ENCODE results near the gene SPRY4. TPM values are rescaled to one million over a fixed set of nuclear protein-coding genes. Genes with fewer than 3 reads are reported as not detected.
A peak's percentile ranks its signal among the peaks of the same experiment; 100 is the strongest.
"Not testable (repeated sequence)": the region's sequence is repeated elsewhere in the genome, so short reads cannot be mapped to it uniquely, and the experiment has no call there.

Gene SPRY4
- total RNA-seq, 1 donor from 2014 or later: 36.9 TPM

DNA sequence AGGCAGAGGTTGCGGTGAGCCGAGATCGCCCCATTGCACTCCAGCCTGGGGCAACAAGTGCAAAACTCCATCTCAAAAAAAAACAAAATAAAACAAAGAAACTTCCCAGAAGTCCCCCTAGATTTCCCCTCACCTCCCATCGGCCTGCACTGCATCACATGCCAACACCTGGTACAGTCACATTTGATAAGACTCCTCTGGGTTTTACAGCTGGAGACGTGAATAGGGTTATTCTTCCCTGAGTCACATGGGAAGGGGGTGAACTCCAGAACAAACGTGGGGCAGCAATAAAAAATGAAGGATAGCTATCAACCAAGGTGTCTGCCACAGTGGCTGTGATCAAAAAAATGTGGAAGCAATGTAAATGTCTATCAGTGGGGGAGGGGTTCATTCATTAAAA lies 26.0 kb downstream of the SPRY4 start:
- DNase-seq (ENCODE audit: low read depth): no peak
- no peak overlapping the region for H3K4me3 ChIP-seq (ENCODE audit: low read depth, low read length)
- H3K27me3 ChIP-seq (ENCODE audit: control insufficient read depth, insufficient read depth, low read length): no peaks in the 10 kb centered on the region
- TF ChIP-seq, protein P1, sequence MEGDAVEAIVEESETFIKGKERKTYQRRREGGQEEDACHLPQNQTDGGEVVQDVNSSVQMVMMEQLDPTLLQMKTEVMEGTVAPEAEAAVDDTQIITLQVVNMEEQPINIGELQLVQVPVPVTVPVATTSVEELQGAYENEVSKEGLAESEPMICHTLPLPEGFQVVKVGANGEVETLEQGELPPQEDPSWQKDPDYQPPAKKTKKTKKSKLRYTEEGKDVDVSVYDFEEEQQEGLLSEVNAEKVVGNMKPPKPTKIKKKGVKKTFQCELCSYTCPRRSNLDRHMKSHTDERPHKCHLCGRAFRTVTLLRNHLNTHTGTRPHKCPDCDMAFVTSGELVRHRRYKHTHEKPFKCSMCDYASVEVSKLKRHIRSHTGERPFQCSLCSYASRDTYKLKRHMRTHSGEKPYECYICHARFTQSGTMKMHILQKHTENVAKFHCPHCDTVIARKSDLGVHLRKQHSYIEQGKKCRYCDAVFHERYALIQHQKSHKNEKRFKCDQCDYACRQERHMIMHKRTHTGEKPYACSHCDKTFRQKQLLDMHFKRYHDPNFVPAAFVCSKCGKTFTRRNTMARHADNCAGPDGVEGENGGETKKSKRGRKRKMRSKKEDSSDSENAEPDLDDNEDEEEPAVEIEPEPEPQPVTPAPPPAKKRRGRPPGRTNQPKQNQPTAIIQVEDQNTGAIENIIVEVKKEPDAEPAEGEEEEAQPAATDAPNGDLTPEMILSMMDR (IDR thresholded peaks at IDR 0.05; ENCODE audit: insufficient read depth, low read length, poor library complexity, severe bottlenecking): no peak
- no peaks in the 10 kb centered on the region for H3K36me3 ChIP-seq (ENCODE audit: control insufficient read depth, insufficient read depth, low read length)

DNA sequence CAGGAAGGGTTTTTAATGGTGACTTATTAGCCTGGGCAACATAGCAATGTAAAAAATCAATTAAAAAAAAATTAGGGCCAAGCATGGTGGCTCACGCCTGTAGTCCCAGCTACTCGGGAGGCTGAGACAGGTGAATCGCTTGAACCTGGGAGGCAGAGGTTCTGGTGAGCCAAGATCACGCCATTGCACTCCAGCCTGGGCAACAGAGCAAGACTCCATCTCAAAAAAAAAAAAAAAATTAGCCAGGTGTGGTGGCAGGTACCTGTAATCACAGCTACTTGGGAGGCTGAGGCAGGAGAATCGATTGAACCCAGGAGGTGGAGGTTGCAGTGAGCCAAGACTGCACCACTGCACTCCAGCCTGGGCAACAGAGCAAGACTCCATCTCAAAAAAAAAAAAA lies 27.0 kb downstream of the SPRY4 start:
- not testable (repeated sequence) for DNase-seq (ENCODE audit: low read depth); H3K36me3 ChIP-seq (ENCODE audit: control insufficient read depth, insufficient read depth, low read length); H3K4me3 ChIP-seq (ENCODE audit: low read depth, low read length)

DNA sequence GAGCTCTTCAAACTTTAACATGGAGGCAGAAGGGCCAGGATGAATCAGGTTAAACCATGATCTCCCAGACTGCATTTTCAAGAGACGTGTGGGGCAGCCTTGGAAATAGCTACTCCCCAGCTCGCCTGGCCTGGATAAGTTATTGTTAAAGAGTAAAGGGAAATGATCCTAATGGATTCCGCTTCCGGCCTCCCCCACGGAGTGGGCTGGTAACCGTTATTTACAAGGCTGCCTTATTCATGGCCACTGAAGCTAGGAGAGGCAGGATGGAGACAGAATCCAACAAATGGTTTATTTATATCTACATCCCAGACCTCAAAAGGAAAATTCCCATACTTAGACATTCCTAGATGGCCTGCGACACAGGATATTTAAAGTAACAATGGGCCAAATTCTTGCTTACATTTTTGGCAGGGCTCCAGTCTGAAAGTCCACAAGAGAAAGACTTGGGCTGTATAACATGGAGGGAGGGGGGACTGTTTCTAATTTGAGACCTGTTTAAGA lies 27.9 kb downstream of the SPRY4 start:
- peak; percentile 69 for DNase-seq (ENCODE audit: low read depth)
- H3K4me3 ChIP-seq (ENCODE audit: low read depth, low read length): no peak overlapping the region
- no peaks in the 10 kb centered on the region for H3K27me3 ChIP-seq (ENCODE audit: control insufficient read depth, insufficient read depth, low read length)
- H3K36me3 ChIP-seq (ENCODE audit: control insufficient read depth, insufficient read depth, low read length): no peaks in the 10 kb centered on the region
- TF ChIP-seq, protein P1 (IDR thresholded peaks at IDR 0.05; ENCODE audit: insufficient read depth, low read length, poor library complexity, severe bottlenecking): no peak

More for the DNA sequence above, 27.0 kb downstream of the SPRY4 start:
- not testable (repeated sequence) for H3K27me3 ChIP-seq (ENCODE audit: control insufficient read depth, insufficient read depth, low read length)

DNA sequence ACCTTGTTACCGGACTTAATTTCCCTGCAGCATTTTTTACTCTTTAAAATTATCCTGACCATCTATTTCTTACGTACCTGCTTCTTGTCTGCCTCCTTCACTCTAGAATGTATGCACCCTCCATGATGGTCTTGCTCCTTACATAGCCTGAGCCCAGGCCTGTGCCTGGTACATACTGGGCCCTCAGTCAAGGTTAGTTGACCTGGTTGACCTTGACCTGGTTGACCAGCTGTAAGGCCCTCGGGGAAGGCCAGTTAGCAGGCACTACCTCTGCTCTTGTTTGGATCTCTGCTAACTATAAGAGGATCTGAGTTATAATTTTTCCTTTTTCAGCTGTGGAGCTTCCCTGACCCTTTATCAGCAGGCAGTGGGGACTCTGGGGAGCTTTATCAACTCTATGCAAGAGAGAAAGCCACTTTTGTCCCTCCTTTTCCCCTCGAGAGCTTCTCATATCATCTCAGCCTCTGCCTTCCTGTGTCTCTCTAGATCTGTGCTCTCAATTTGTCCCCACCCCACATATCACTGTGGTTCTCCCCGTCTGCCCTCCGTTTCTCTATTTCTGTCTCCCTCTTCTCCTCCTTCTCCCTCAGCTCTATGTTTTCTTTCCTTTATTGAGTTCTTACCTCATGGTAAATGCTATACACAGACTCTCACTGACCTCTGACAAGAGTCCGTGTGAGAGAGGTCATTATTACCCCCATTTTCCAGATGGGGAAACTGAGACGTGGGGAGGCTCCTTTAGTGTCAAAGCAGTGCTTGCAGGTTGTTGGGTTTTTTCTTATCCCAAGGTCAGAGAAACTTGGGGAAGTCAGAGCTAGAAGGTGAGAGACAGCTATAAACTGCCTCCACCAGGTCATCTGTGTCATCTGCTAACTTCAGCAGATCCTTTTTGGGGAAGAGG lies 28.6 kb downstream of the SPRY4 start:
- no peak for DNase-seq (ENCODE audit: low read depth)
- Histone ChIP-seq H3K27me3 (ENCODE audit: control insufficient read depth, insufficient read depth, low read length) (no peaks in the 10 kb centered on the region), H3K36me3 (ENCODE audit: control insufficient read depth, insufficient read depth, low read length) (no peaks in the 10 kb centered on the region), H3K4me3 (ENCODE audit: low read depth, low read length) (no peak overlapping the region)
- TF ChIP-seq, protein P1 (IDR thresholded peaks at IDR 0.05; ENCODE audit: insufficient read depth, low read length, poor library complexity, severe bottlenecking): no peak

DNA sequence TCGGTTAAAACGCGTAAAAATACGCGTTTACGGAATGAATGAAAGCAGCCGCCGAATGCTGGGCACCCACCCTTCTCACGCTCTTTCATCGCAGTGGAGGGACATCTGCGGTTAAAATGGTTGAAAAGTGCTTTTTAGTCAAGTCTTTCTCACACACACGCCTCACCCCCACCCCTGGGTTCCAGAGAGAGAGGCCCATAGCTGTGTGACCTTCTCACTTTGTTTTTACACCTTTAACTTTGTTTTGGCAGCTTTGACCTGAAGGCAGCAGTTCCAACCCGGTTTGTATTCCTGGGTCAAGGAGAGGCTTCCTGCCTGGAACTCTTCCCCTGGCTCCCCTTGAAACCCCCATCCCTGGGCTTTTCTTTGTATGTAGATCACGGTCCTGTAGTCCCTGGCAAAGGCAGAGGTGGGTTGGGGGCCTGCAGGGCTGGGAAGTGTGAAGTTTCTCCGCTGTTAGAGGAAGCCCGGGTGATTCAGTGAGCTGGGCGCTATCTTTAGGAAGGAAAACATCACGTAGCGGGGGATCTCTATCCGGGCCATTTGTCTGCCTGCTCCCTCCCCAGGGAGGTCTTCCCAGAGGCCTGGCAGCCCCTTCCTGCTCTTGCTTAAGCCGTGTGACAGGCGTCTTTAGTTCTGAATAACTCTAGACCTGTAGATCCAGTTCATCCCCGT lies 29.6 kb downstream of the SPRY4 start:
- H3K36me3 ChIP-seq (ENCODE audit: control insufficient read depth, insufficient read depth, low read length): no peaks in the 10 kb centered on the region
- no peak overlapping the region for H3K4me3 ChIP-seq (ENCODE audit: low read depth, low read length)
- no peak for DNase-seq (ENCODE audit: low read depth)
- no peaks in the 10 kb centered on the region for H3K27me3 ChIP-seq (ENCODE audit: control insufficient read depth, insufficient read depth, low read length)
- TF ChIP-seq, protein P1 (IDR thresholded peaks at IDR 0.05; ENCODE audit: insufficient read depth, low read length, poor library complexity, severe bottlenecking): no peak

DNA sequence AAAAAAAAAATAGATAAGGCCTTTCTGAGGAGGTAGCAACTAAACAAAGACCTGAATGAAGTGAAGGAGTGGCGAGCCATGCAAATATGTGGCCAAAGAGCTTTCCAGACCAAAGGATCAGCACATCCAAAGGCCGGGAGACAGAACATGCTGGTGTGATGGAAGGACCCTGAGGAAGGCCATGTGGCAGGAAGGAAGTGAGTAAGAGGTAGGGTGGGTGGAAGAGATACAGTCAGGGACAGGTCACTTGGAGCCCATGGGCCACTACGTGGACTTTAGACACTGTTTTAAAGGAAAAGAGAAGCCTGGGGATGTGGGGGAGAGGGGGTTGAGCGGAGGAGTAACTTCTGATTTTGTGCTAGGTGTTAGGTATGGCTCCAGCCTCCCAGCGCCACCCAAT lies 31.3 kb downstream of the SPRY4 start:
- H3K27me3 ChIP-seq (ENCODE audit: control insufficient read depth, insufficient read depth, low read length): no peaks in the 10 kb centered on the region
- H3K4me3 ChIP-seq (ENCODE audit: low read depth, low read length): no peak overlapping the region
- no peak for DNase-seq (ENCODE audit: low read depth)
- TF ChIP-seq, protein P1 (IDR thresholded peaks at IDR 0.05; ENCODE audit: insufficient read depth, low read length, poor library complexity, severe bottlenecking): no peak
- no peaks in the 10 kb centered on the region for H3K36me3 ChIP-seq (ENCODE audit: control insufficient read depth, insufficient read depth, low read length)

Data from kidney epithelial cell (primary cell).